Measurements from ENCODE around the gene CAVIN2. TPM values are rescaled to one million over a fixed set of nuclear protein-coding genes. Genes with fewer than 3 reads are reported as not detected.

CAVIN2 gene
- polyA plus RNA-seq, 1 of the 3 experiments (the other 2 are of a cell fraction) = 1.5 TPM

- Histone ChIP-seq H3K9me2 (no peaks in the 10 kb centered on the region), H3K9me3 (no peaks in the 10 kb centered on the region; the same call in 1 of the 2 replicates), H3F3A (replicated peaks; ENCODE audit: insufficient read depth) (no peaks in the 10 kb centered on the region), H3K4me1 (ENCODE audit: control insufficient read depth in 1 of 2, insufficient read depth in 2 of 2, low read depth in 1 of 2, low read length in 1 of 2) (peaks cover 0 to 6% of the 10 kb centered on the region in 2 experiments; a peak in 2 of 4 replicates), H3K4me3 (ENCODE audit: low read depth in 2 of 2, low read length in 1 of 2) (no peak overlapping the region), H2AFZ (ENCODE audit: low read depth) (no peak overlapping the region), H3K79me2 (ENCODE audit: insufficient read depth) (no peaks in the 10 kb centered on the region), H3K36me3 (replicated peaks in 1 of 2; ENCODE audit: control insufficient read depth in 1 of 2, insufficient read depth in 2 of 2, low read length in 1 of 2) (no peaks in the 10 kb centered on the region), H3K9ac (no peak overlapping the region), H3K27ac (ENCODE audit: low read depth in 2 of 2, low read length in 1 of 2) (no peak overlapping the region), H3K27me3 (ENCODE audit: insufficient read depth) (no peaks in the 10 kb centered on the region), H3K4me2 (no peak overlapping the region), H4K20me1 (ENCODE audit: insufficient read depth) (no peaks in the 10 kb centered on the region)
- ChIA-PET POLR2A (no interaction called here), CTCF (interaction anchor here (0.8 to 4.0 kb wide), 5 partner anchors 10 to 393 kb away, joined by 3 to 34 read pairs (median 4); partner anchors contain the start of gene TMEFF2)
- WGBS (ENCODE audit: low lambda C conversion rate) = 63% methylated on average over 5 of the region's 5 CpGs
- DNase-seq = no peak
- no peak for TF ChIP-seq TAF1 (IDR thresholded peaks at IDR 0.05; ENCODE audit: borderline replicate concordance, low read depth, low read length)
- no peak for TF ChIP-seq NFIC (IDR thresholded peaks at IDR 0.05; ENCODE audit: borderline replicate concordance)
- no peak for TF ChIP-seq RCOR1 (IDR thresholded peaks at IDR 0.05; ENCODE audit: low read length)
- TF ChIP-seq MXI1 (IDR thresholded peaks at IDR 0.05; ENCODE audit: low read depth, low read length) = no peak
- no peak for TF ChIP-seq EZH2phosphoT487 (IDR thresholded peaks at IDR 0.05; ENCODE audit: borderline replicate concordance, low read depth)
- no peak for TF ChIP-seq IRF3 (IDR thresholded peaks at IDR 0.05; ENCODE audit: low read depth, low read length)
- no peak for TF ChIP-seq GATA2 (CRISPR knock-in tag; IDR thresholded peaks at IDR 0.05)
- TF ChIP-seq GABPA (IDR thresholded peaks at IDR 0.05; ENCODE audit: low read depth) = no peak
- no peak for TF ChIP-seq EP300 (IDR thresholded peaks at IDR 0.05; ENCODE audit: borderline replicate concordance in 1 of 2, low read depth in 1 of 2, low read length in 1 of 2)
- TF ChIP-seq, protein P1, sequence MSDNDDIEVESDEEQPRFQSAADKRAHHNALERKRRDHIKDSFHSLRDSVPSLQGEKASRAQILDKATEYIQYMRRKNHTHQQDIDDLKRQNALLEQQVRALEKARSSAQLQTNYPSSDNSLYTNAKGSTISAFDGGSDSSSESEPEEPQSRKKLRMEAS (IDR thresholded peaks at IDR 0.05; ENCODE audit: low read depth) = no peak
Observed at GRCh38 chr2:191802180-191802579, 44.7 kb downstream of the CAVIN2 start.

GRCh38 chr2:191800874-191801273 lies 46.0 kb downstream of the CAVIN2 start:
- H3K9me2 ChIP-seq = no peaks in the 10 kb centered on the region
- H3K4me1 ChIP-seq (ENCODE audit: control insufficient read depth in 1 of 2, insufficient read depth in 2 of 2, low read depth in 1 of 2, low read length in 1 of 2) = peaks cover 0 to 6% of the 10 kb centered on the region in 2 experiments; a peak in 2 of 4 replicates
- CTCF ChIA-PET = interaction anchor here (4.0 kb wide), 1 partner anchor 11 kb away, joined by 34 read pairs; no protein-coding TSS in a partner anchor
- no peaks in the 10 kb centered on the region for H3K27me3 ChIP-seq (ENCODE audit: insufficient read depth)
- H3K4me2 ChIP-seq = no peak overlapping the region
- DNase-seq = no peak
- no peak overlapping the region for H3K9ac ChIP-seq
- H4K20me1 ChIP-seq (ENCODE audit: insufficient read depth) = no peaks in the 10 kb centered on the region
- no peak overlapping the region for H3K27ac ChIP-seq (ENCODE audit: low read depth in 2 of 2, low read length in 1 of 2)
- no peak overlapping the region for H3K4me3 ChIP-seq (ENCODE audit: low read depth in 2 of 2, low read length in 1 of 2)
- H3F3A ChIP-seq (replicated peaks; ENCODE audit: insufficient read depth) = no peaks in the 10 kb centered on the region
- H2AFZ ChIP-seq (ENCODE audit: low read depth) = no peak overlapping the region
- no peaks in the 10 kb centered on the region for H3K79me2 ChIP-seq (ENCODE audit: insufficient read depth)
- no peaks in the 10 kb centered on the region for H3K36me3 ChIP-seq (replicated peaks in 1 of 2; ENCODE audit: control insufficient read depth in 1 of 2, insufficient read depth in 2 of 2, low read length in 1 of 2)
- POLR2A ChIA-PET = interaction anchor here (0.5 kb wide), 1 partner anchor 134 kb away, joined by 3 read pairs; no protein-coding TSS in a partner anchor
- H3K9me3 ChIP-seq = no peaks in the 10 kb centered on the region; the same call in 1 of the 2 replicates
- 89% methylated on average over 1 of the region's 1 CpG for WGBS (ENCODE audit: low lambda C conversion rate)
- TF ChIP-seq FOXM1 (IDR thresholded peaks at IDR 0.05; ENCODE audit: low read depth) = no peak
- TF ChIP-seq GABPA (IDR thresholded peaks at IDR 0.05; ENCODE audit: low read depth) = no peak
- no peak for TF ChIP-seq RAD21 (IDR thresholded peaks at IDR 0.05; ENCODE audit: low read length)
- no peak for TF ChIP-seq POLR2AphosphoS5 (IDR thresholded peaks at IDR 0.05; ENCODE audit: low read depth, low read length)
- no peak for TF ChIP-seq CHD2 (IDR thresholded peaks at IDR 0.05; ENCODE audit: low read length, partially characterized antibody)
- no peak for TF ChIP-seq IRF3 (IDR thresholded peaks at IDR 0.05; ENCODE audit: low read depth, low read length)
- TF ChIP-seq YY1 (IDR thresholded peaks at IDR 0.05; ENCODE audit: low read depth) = no peak
- no peak for TF ChIP-seq GATA2 (CRISPR knock-in tag; IDR thresholded peaks at IDR 0.05)
- no peak for TF ChIP-seq SIN3A (IDR thresholded peaks at IDR 0.05; ENCODE audit: borderline replicate concordance, low read depth, low read length)
- no peak for TF ChIP-seq EZH2phosphoT487 (IDR thresholded peaks at IDR 0.05; ENCODE audit: borderline replicate concordance, low read depth)
- TF ChIP-seq TCF12 (IDR thresholded peaks at IDR 0.05) = no peak
- TF ChIP-seq RFX5 (IDR thresholded peaks at IDR 0.05; ENCODE audit: low read length) = no peak
- TF ChIP-seq NRF1 (IDR thresholded peaks at IDR 0.05; ENCODE audit: low read depth, low read length) = no peak
- no peak for TF ChIP-seq FOXJ3 (CRISPR knock-in tag; IDR thresholded peaks at IDR 0.05)

Measured in SK-N-SH (cell line).